K562 (cell line): Measurements from ENCODE around the gene OOSP1. TPM values are rescaled to one million over a fixed set of nuclear protein-coding genes. Genes with fewer than 3 reads are reported as not detected.

ENCODE experiments used
- BRF1 ChIP-seq: IDR thresholded peaks from 3 replicates; pipeline ENCODE4 v1.6.1; 2011; ENCODE audit warnings: borderline replicate concordance, mild to moderate bottlenecking; ENCODE audit not compliant: insufficient read length; ENCODE audit errors: extremely low read depth
- C11orf30 ChIP-seq: fragments of 450-650 bp; IDR thresholded peaks from 2 replicates; pipeline ENCODE4 v1.6.1; 2016; ENCODE audit warnings: low read depth, mild to moderate bottlenecking
- CBX3 ChIP-seq, 2 experiments: IDR thresholded peaks; 1 replicate in 1 of 2; 2 replicates in 1 of 2; pipeline ENCODE4 v1.6.1; 2012; ENCODE audit warnings: inconsistent platforms in 2 of 2, low read length in 2 of 2, borderline replicate concordance in 1 of 2, control low read depth in 1 of 2
- CHAMP1 ChIP-seq: fragments of 450-650 bp; IDR thresholded peaks from 2 replicates; pipeline ENCODE4 v1.6.1; 2016; ENCODE audit warnings: mild to moderate bottlenecking
- DNMT1 ChIP-seq: fragments of 450-650 bp; IDR thresholded peaks from 2 replicates; pipeline ENCODE4 v1.6.1; 2016; ENCODE audit warnings: antibody characterized with exemption, mild to moderate bottlenecking
- ESRRA ChIP-seq: fragments of 450-650 bp; IDR thresholded peaks from 2 replicates; pipeline ENCODE4 v1.6.1; 2014; ENCODE audit warnings: low read depth, mild to moderate bottlenecking, moderate library complexity, borderline replicate concordance
- KLF1 ChIP-seq: fragments of 450-650 bp; IDR thresholded peaks from 2 replicates; pipeline ENCODE4 v1.6.1; 2016; ENCODE audit warnings: missing genetic modification characterization, missing compliant biosample characterization
- MAZ ChIP-seq, 2 experiments: fragments of 450-650 bp in 1 of 2; sonication (generic) in 1 of 2; formaldehyde crosslinking; IDR thresholded peaks in 1 of 2; conservative IDR thresholded peaks in 1 of 2; 2 replicates each; pipeline versions ENCODE4 v1.4.0 to v1.5.0; 2020; ENCODE audit warnings: mild to moderate bottlenecking in 1 of 2, missing genetic modification reagents in 1 of 2
- NBN ChIP-seq: fragments of 450-650 bp; IDR thresholded peaks from 2 replicates; pipeline ENCODE4 v1.6.1; 2016; ENCODE audit warnings: low read depth, mild to moderate bottlenecking
- NFIX ChIP-seq: fragments of 250-450 bp; sonication (Bioruptor Pico); IDR thresholded peaks from 2 replicates; pipeline ENCODE4 v1.4.0; 2020; ENCODE audit warnings: low read depth, mild to moderate bottlenecking, moderate library complexity
- POLR2A ChIP-seq: fragments of 450-650 bp; conservative IDR thresholded peaks from 2 replicates; pipeline ENCODE4 v1.6.1; 2016
- STAT5A ChIP-seq: IDR thresholded peaks from 2 replicates; pipeline ENCODE4 v1.6.1; 2012; ENCODE audit warnings: low read length, inconsistent platforms, borderline replicate concordance
- TFE3 ChIP-seq: fragments of 450-650 bp; formaldehyde crosslinking; IDR thresholded peaks from 2 replicates; pipeline ENCODE4 v1.4.0; 2020; ENCODE audit warnings: mild to moderate bottlenecking, mixed read lengths
- ZNF263 ChIP-seq: sonication (generic); formaldehyde crosslinking; IDR thresholded peaks from 2 replicates; pipeline ENCODE4 v1.8.0; 2022; ENCODE audit warnings: mild to moderate bottlenecking, missing genetic modification reagents, borderline replicate concordance
- ZNF511 ChIP-seq: sonication (generic); formaldehyde crosslinking; IDR thresholded peaks from 2 replicates; pipeline ENCODE4 v1.8.0; 2022; ENCODE audit warnings: mild to moderate bottlenecking, missing genetic modification reagents
- polyA plus RNA-seq, 8 experiments: library from polyadenylated mRNA; depleted of rRNA in 4 of 8; stranded (reverse) in 5 of 8; unstranded in 3 of 8; fragments of >200 nt; fragmentation: Nextera tagmentation in 2 of 8; fragmentation: Illumina TruSeq in 1 of 8; extraction: Ambion mirVana in 2 of 8; extraction: Trizol in 1 of 8; gene quantifications; 2 replicates each; pipeline versions ENCODE4 v1.2.1 to v1.2.3, GENCODE V29; 2011 to 2014; ENCODE audit warnings: inconsistent platforms in 1 of 8, missing spikeins in 1 of 8
- total RNA-seq, 7 experiments: library from RNA; depleted of rRNA in 6 of 7; stranded (reverse); fragments of >200 nt in 6 of 7; fragmentation: Illumina TruSeq in 2 of 7; extraction: Trizol in 2 of 7; gene quantifications; 2 replicates each; pipeline versions ENCODE4 v1.2.1 to v1.2.3, GENCODE V29; 2011 to 2021; ENCODE audit warnings: low replicate concordance in 1 of 7
- TF ChIP-seq, protein P1 (sequence below), 3 experiments: fragments of 200-800 bp in 1 of 3; fragments of 250-450 bp in 1 of 3; fragments of 450-650 bp in 1 of 3; sonication (Bioruptor Pico) in 1 of 3; sonication (Bioruptor generic) in 1 of 3; formaldehyde crosslinking in 1 of 3; IDR thresholded peaks; 2 replicates each; pipeline versions ENCODE4 v1.6.1 to v1.8.0; 2016 to 2022; ENCODE audit warnings: mild to moderate bottlenecking in 2 of 3, missing genetic modification characterization in 2 of 3, missing compliant biosample characterization in 1 of 3, moderate library complexity in 1 of 3
- TF ChIP-seq, protein P2 (sequence below): sonication (generic); formaldehyde crosslinking; IDR thresholded peaks from 2 replicates; pipeline ENCODE4 v1.8.0; 2023; ENCODE audit warnings: mild to moderate bottlenecking, missing genetic modification reagents

Gene OOSP1
- total and polyA plus RNA-seq, 9 of the 15 experiments (the other 6 are each of a cell fraction or from before 2014, with no cell fraction given): 0.14 to 3.0 (median 0.61) TPM

DNA sequence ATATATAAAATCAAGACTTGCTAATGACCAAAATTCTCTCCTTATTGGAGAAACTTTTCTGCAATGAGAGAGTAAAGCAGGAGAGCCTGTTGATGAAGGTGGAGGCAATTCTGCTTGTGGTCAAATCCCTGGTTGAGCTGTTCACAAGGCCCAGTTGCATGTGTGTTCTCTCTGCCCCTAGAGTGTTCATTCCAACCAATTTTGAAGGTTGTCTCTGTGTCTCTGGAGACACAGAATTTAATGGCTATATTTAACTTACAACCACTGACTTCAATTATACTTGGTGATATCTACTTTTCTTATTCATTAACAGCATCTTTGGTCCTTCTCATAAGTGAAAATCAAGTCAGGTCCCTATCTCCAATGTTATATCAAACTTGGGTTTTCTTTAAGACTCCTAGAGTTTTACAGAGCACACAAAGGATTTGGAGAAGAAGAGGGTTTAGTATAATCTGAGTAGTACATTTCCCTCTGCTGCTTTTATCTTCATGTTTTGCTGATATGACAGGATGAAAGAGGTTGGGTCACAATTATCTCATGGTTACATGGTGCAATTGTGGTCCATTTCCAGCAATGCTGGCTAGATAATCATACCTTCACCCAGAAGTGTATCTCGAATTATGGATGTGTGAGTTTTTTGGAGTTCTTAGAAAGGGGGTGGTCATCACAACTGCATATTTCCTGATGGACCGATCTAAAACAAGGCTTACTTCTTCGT, 29.6 kb downstream of the OOSP1 start (continued):
- TF ChIP-seq ZNF263 (no peak), MAZ (CRISPR knock-in tag; conservative IDR thresholded peaks at IDR 0.05 in 1 of 2, IDR thresholded peaks at IDR 0.05 in 1 of 2) (peak in 1 of 2 experiments; percentile 21; a peak in 1 of 4 replicates), BRF1 (no peak), KLF1 (tag) (no peak), TFE3 (CRISPR knock-in tag) (no peak), STAT5A (peak; percentile 90), POLR2A (no peak), NFIX (CRISPR knock-in tag) (no peak), CHAMP1 (peak; percentile 91), C11orf30 (peak; percentile 96), NBN (no peak), DNMT1 (no peak), CBX3 (IDR thresholded peaks at IDR 0.05; ENCODE audit: borderline replicate concordance in 1 of 2, low read length in 2 of 2) (peak in 1 of 2 experiments; percentile 46; a peak in 1 of 3 replicates), ZNF511 (CRISPR knock-in tag) (no peak), ESRRA (peak; percentile 49; the same call in 1 of the 2 replicates)
- TF ChIP-seq, protein P1, sequence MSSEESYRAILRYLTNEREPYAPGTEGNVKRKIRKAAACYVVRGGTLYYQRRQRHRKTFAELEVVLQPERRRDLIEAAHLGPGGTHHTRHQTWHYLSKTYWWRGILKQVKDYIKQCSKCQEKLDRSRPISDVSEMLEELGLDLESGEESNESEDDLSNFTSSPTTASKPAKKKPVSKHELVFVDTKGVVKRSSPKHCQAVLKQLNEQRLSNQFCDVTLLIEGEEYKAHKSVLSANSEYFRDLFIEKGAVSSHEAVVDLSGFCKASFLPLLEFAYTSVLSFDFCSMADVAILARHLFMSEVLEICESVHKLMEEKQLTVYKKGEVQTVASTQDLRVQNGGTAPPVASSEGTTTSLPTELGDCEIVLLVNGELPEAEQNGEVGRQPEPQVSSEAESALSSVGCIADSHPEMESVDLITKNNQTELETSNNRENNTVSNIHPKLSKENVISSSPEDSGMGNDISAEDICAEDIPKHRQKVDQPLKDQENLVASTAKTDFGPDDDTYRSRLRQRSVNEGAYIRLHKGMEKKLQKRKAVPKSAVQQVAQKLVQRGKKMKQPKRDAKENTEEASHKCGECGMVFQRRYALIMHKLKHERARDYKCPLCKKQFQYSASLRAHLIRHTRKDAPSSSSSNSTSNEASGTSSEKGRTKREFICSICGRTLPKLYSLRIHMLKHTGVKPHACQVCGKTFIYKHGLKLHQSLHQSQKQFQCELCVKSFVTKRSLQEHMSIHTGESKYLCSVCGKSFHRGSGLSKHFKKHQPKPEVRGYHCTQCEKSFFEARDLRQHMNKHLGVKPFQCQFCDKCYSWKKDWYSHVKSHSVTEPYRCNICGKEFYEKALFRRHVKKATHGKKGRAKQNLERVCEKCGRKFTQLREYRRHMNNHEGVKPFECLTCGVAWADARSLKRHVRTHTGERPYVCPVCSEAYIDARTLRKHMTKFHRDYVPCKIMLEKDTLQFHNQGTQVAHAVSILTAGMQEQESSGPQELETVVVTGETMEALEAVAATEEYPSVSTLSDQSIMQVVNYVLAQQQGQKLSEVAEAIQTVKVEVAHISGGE (CRISPR knock-in tag; IDR thresholded peaks at IDR 0.05): no peak
- TF ChIP-seq, protein P2, sequence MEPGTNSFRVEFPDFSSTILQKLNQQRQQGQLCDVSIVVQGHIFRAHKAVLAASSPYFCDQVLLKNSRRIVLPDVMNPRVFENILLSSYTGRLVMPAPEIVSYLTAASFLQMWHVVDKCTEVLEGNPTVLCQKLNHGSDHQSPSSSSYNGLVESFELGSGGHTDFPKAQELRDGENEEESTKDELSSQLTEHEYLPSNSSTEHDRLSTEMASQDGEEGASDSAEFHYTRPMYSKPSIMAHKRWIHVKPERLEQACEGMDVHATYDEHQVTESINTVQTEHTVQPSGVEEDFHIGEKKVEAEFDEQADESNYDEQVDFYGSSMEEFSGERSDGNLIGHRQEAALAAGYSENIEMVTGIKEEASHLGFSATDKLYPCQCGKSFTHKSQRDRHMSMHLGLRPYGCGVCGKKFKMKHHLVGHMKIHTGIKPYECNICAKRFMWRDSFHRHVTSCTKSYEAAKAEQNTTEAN (CRISPR knock-in tag): no peak
